GM12872 (cell line): ENCODE data around the gene PIPOX.

Experiments used
- CTCF ChIP-seq: IDR thresholded peaks from 3 replicates; pipeline ENCODE4 v1.5.1; 2011; ENCODE audit warnings: low read depth, mild to moderate bottlenecking, low read length, moderate library complexity; ENCODE audit not compliant: insufficient read depth

Gene PIPOX

GRCh38 chr17:29078183-29079045 lies 35.5 kb downstream of the PIPOX start:
- TF ChIP-seq CTCF = no peak

GRCh38 chr17:29079433-29079832 lies 36.5 kb downstream of the PIPOX start:
- no peak for TF ChIP-seq CTCF

- no peak for TF ChIP-seq CTCF
Observed at GRCh38 chr17:29079887-29080286, 36.9 kb downstream of the PIPOX start.

- no peak for TF ChIP-seq CTCF
Observed at GRCh38 chr17:29080323-29080722, 37.4 kb downstream of the PIPOX start.

- no peak for TF ChIP-seq CTCF
Observed at GRCh38 chr17:29080965-29081364, 38.0 kb downstream of the PIPOX start.

GRCh38 chr17:29084541-29085146 lies 41.7 kb downstream of the PIPOX start:
- TF ChIP-seq CTCF = no peak

- no peak for TF ChIP-seq CTCF
Observed at GRCh38 chr17:29085223-29085622, 42.3 kb downstream of the PIPOX start.
